GM18502 (cell line): ENCODE results near the gene CEP112.

Source experiments
- ATAC-seq: cut with Tn5 transposase; IDR thresholded peaks from one replicate; pipeline ENCODE4 v1.9.1; 2021; ENCODE audit warnings: mild to moderate bottlenecking; ENCODE audit not compliant: unreplicated experiment, poor library complexity

The CEP112 gene

DNA sequence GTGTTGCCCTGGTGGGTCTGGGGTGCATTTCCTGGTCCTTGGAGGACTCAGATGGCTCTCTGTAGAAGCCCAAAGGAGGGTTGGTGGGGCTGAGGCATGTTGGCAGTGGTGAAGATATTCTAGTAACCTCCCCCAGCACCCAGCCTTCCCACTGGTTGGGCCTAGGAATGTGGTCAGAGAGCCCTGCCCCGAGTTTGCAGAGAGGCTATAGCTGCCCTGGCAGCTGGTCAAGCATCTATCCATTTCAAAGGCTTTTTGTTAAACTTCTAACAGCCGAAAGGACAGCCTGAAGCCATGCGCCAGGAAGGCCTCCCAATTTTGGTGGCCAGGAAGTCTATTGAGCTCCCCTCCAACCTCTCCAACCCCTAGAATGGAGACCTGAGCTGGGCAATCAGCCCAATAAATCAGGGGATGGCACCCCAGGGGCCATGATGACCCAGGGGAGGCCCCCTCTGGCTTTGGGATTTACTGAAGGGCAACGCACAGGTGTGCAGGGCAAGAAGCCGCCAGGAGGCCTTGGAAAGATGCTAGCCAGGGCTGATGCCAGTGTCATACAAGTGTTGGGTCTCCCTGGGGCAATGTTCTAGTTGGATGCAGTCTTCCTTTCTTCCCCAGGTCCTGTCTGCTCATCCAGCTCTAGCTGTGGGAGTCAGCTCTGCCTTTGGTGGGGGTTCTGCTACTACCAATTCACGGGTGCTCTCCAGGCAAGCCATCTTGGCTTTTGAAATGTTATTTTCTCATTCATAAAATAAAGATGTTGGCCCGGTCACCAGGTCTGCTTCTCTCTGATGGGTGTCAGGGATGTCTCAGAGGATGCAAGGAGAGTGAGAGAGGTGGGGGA, 599.6 kb downstream of the CEP112 start:
- ATAC-seq, result no peak

DNA sequence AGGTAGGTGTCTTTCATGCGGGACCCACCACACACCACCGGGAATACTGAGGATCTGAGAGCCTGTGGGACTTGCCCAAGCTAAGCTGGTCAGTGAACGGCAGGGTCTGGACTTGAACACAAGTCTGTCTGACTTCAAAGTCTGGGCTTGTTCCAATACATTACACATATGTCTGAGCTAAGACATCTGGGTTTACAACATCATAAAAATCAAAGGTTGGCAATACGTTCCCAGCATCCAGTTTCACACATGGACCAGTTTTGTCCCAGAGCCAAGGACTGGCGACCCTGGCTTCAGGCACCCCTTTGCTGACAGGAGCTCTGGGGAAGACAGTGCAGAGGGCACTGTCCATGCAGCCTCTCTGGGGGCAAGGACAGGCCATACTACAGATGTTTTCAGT, 602.6 kb downstream of the CEP112 start:
- ATAC-seq, result no peak

DNA sequence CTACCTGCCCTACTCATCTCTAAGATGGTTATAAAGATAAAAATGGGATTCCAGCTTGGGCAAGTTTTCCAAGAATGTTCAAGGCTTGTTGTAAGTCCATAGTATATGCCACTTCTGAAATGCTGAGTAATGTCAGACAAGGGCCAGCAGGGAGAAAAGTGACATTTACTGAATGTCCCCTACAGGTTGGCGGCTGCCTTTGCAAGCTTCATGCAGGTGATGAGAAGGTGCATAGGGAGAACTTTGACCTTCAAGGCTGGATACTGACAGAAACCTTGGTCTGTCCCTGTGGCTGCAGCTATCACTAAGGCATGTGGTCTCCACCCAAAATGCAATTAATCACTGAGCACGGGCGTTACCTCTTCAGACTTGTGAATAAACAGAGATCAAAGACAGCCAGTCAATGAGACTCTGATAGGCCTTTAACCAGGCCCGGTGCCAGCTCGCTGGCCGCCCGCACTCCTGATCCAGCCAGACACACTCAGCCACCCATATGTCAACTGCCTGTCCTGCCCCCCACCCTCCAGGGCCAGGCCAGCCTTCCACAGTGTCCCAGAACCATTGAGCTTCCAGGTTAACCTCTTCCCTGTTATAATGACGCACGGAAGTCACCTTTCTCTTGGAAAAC, 603.6 kb downstream of the CEP112 start:
- no peak for ATAC-seq

DNA sequence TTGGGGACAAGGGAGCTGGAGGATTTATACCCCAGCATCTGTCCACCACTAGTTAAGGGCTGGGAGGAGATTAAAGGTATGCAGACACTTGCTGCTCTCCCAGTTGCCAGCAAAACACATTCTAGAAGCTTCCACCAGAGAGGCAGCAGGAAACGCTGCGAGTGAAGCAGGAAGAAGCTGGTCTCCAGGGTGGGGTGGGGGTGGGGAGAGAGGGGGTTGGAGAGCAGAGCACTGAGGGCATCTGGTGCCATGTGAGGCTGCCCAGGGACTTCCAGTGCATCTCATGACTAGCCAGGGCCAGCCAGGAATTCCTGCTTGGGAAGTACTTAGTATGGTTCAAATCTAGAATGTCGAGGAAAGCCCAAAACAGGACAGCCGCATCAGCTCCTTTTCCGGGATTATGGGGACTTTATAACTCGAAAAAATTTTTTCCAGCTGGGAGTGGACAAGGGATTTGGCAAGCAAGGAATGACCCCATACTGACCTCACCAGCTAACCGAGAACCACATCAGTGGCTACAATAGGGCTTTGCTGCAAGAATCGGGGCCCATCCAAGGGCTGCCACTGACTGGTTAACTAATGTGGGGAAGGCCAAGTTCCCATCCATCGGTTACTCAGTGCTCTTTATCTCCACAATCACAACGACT, 604.3 kb downstream of the CEP112 start:
- no peak for ATAC-seq

- ATAC-seq, result no peak
Observed at GRCh38 chr17:65586899-65587298, 605.0 kb downstream of the CEP112 start.
